Fibroblast of pulmonary artery (primary cell): ENCODE data around the gene RALGPS1.

Experiments used
- DNase-seq: peaks from one replicate; pipeline ENCODE4 v3.0.0-alpha.2; 2010; ENCODE audit warnings: low read depth
- H3K4me3 ChIP-seq: replicated peaks from 2 replicates; pipeline ENCODE4 v1.5.1; 2011; ENCODE audit warnings: low read depth, mild to moderate bottlenecking, control low read depth, low read length, moderate library complexity
- TF ChIP-seq, protein P1 (sequence below): IDR thresholded peaks from 2 replicates; pipeline ENCODE4 v1.5.1; 2011; ENCODE audit warnings: mild to moderate bottlenecking, control low read depth, low read length, inconsistent platforms; ENCODE audit errors: missing control alignments

Gene RALGPS1

DNA sequence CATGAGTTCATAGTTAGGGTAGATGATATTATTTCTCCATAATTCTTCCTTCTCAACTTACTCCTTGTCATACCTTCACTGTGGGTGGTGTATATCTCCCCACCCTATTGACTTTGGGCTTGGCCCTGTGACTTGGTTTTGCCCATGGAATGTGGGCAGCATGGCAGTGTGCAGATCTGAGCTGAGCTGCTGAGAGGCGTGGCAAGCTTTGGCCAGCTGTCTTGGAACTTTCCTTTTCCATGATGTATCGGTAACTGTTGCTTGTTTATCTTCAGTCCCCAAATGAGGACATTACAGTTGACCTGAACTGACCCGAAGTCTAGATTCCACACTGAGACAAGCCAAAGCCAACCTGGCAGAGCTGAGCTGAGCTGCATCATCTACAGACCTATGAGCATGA is 70.4 kb downstream of the RALGPS1 start:
- TF ChIP-seq, protein P1, sequence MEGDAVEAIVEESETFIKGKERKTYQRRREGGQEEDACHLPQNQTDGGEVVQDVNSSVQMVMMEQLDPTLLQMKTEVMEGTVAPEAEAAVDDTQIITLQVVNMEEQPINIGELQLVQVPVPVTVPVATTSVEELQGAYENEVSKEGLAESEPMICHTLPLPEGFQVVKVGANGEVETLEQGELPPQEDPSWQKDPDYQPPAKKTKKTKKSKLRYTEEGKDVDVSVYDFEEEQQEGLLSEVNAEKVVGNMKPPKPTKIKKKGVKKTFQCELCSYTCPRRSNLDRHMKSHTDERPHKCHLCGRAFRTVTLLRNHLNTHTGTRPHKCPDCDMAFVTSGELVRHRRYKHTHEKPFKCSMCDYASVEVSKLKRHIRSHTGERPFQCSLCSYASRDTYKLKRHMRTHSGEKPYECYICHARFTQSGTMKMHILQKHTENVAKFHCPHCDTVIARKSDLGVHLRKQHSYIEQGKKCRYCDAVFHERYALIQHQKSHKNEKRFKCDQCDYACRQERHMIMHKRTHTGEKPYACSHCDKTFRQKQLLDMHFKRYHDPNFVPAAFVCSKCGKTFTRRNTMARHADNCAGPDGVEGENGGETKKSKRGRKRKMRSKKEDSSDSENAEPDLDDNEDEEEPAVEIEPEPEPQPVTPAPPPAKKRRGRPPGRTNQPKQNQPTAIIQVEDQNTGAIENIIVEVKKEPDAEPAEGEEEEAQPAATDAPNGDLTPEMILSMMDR: no peak
- DNase-seq: no peak
- no peak overlapping the region for H3K4me3 ChIP-seq

DNA sequence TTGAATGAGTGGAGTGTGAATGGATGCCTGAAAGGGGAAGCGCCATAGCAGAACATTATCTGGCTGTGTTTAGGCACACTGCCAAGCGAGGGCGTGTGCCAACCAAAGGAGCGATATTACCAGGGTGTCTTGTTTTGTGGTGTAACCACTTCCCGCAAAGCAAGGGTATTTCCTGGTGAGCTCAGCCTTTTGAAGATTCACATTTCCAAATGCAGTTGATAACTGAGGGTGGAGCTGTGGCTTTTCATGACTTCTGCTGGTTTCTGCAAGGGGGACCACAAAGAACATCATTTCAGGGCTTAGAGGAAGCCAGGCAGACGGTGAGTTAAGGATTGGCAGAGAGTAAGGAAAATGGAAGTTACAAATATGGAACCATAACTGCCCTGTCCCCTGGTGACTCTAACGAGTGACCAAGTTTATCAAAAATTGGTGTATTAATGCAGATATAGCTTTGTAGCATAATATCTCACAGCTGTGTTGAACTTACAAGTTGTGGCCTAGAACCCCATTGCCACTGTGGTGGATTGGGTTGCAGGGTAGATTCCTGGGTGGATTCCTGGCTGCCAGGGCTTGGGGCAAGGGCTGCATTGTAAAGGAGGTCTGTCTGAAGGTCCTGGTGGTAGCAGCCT is 71.4 kb downstream of the RALGPS1 start:
- peak; percentile 85 for DNase-seq
- TF ChIP-seq, protein P1: no peak
- H3K4me3 ChIP-seq: no peak overlapping the region

DNA sequence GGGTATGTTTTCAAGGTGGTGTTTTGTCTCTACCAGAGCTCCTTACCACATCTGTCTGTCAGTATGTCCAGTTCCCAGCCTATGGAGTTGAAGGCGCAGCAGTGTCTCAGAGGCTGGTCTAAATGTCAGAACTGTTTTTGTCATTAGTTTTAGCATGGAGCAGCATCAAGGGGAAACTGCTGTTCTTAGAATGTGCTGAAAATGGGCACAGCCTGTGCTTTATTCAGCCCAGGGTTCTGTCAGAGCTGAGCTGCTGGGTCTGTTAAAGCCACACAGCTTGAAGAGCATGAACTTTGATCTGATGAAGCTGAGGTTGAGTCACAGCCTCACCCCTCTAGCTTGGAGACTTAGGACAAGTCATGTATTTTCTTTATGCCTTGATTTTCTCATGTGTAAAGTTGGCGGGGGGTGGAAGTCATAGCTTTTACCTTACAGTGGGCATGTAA is 71.9 kb downstream of the RALGPS1 start:
- no peak for DNase-seq
- TF ChIP-seq, protein P1: no peak
- H3K4me3 ChIP-seq: no peak overlapping the region

- TF ChIP-seq, protein P1: no peak
- no peak overlapping the region for H3K4me3 ChIP-seq
- DNase-seq: no peak
These were observed 74.3 kb downstream of the RALGPS1 start for GRCh38 chr9:126988857-126989256.

GRCh38 chr9:126989847-126990842 is 75.6 kb downstream of the RALGPS1 start:
- peak; percentile 21 for DNase-seq
- H3K4me3 ChIP-seq: no peak overlapping the region
- TF ChIP-seq, protein P1: no peak

GRCh38 chr9:126991183-126991582 is 76.6 kb downstream of the RALGPS1 start:
- TF ChIP-seq, protein P1: no peak
- DNase-seq: no peak
- H3K4me3 ChIP-seq: no peak overlapping the region
